Measurements from ENCODE around the gene PTPRM.

GRCh38 chr18:7615840-7616239, 48.7 kb downstream of the PTPRM start:
- TF ChIP-seq CTCF (IDR thresholded peaks at IDR 0.05) = no peak
- TF ChIP-seq POLR2A (IDR thresholded peaks at IDR 0.05) = no peak

Data from lower leg skin (tissue), 3 donors.